NB4 (cell line): ENCODE results near the gene MCTP2.
"Not testable (repeated sequence)": the region's sequence is repeated elsewhere in the genome, so short reads cannot be mapped to it uniquely, and the experiment has no call there.

Experiments used
- DNase-seq: peaks from one replicate; pipeline ENCODE4 v3.0.0; 2010; ENCODE audit warnings: low read depth
- H3K4me3 ChIP-seq: one replicate; pipeline ENCODE4 v1.5.1; 2011; ENCODE audit warnings: mild to moderate bottlenecking, low read depth, low read length, moderate library complexity
- CTCF ChIP-seq: IDR thresholded peaks from one replicate; pipeline ENCODE4 v1.5.1; 2012; ENCODE audit warnings: low read depth, low read length
- MYC ChIP-seq: IDR thresholded peaks from 2 replicates; pipeline ENCODE4 v1.6.1; 2011; ENCODE audit warnings: low read depth, low read length
- POLR2A ChIP-seq: IDR thresholded peaks from 2 replicates; pipeline ENCODE4 v1.6.1; 2011; ENCODE audit warnings: mild to moderate bottlenecking; ENCODE audit not compliant: insufficient read length; ENCODE audit errors: extremely low read depth
- TF ChIP-seq, protein P1 (sequence below): IDR thresholded peaks from 2 replicates; pipeline ENCODE4 v1.6.1; 2011; ENCODE audit warnings: low read depth, low read length

The MCTP2 gene

GRCh38 chr15:94242257-94242656 lies 10.9 kb downstream of the MCTP2 start:
- no peak for DNase-seq
- TF ChIP-seq POLR2A, result no peak
- TF ChIP-seq CTCF, result no peak
- no peak for TF ChIP-seq MYC
- TF ChIP-seq, protein P1, sequence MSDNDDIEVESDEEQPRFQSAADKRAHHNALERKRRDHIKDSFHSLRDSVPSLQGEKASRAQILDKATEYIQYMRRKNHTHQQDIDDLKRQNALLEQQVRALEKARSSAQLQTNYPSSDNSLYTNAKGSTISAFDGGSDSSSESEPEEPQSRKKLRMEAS, result no peak

GRCh38 chr15:94243003-94243402 lies 11.6 kb downstream of the MCTP2 start:
- not testable (repeated sequence) for DNase-seq, H3K4me3 ChIP-seq

More at GRCh38 chr15:94242257-94242656, 10.9 kb downstream of the MCTP2 start:
- no peak overlapping the region for H3K4me3 ChIP-seq

- TF ChIP-seq MYC (no peak), CTCF (no peak), POLR2A (no peak)
- TF ChIP-seq, protein P1, result no peak
- no peak for DNase-seq
- H3K4me3 ChIP-seq, result no peak overlapping the region
Measured at GRCh38 chr15:94243418-94243817, 12.1 kb downstream of the MCTP2 start.

GRCh38 chr15:94246016-94246415 lies 14.7 kb downstream of the MCTP2 start:
- H3K4me3 ChIP-seq, result no peak overlapping the region
- TF ChIP-seq CTCF, result no peak
- TF ChIP-seq MYC, result no peak
- TF ChIP-seq, protein P1, result no peak
- DNase-seq, result no peak

GRCh38 chr15:94247789-94248638 lies 16.7 kb downstream of the MCTP2 start:
- TF ChIP-seq, protein P1, result no peak
- TF ChIP-seq MYC (no peak), CTCF (no peak), POLR2A (no peak)
- DNase-seq, result no peak
- no peak overlapping the region for H3K4me3 ChIP-seq

GRCh38 chr15:94250801-94251200 lies 19.4 kb downstream of the MCTP2 start:
- no peak overlapping the region for H3K4me3 ChIP-seq
- TF ChIP-seq, protein P1, result no peak
- no peak for TF ChIP-seq MYC
- no peak for TF ChIP-seq CTCF
- no peak for TF ChIP-seq POLR2A
- DNase-seq, result no peak
